ENCODE results near the gene DYNLL2. TPM values are rescaled to one million over a fixed set of nuclear protein-coding genes. Genes with fewer than 3 reads are reported as not detected.

DYNLL2 gene
- total and polyA plus RNA-seq, 9 of the 15 experiments (the other 6 are each of a cell fraction or from before 2014, with no cell fraction given): 1.8 to 24.5 (median 13.0) TPM

DNA sequence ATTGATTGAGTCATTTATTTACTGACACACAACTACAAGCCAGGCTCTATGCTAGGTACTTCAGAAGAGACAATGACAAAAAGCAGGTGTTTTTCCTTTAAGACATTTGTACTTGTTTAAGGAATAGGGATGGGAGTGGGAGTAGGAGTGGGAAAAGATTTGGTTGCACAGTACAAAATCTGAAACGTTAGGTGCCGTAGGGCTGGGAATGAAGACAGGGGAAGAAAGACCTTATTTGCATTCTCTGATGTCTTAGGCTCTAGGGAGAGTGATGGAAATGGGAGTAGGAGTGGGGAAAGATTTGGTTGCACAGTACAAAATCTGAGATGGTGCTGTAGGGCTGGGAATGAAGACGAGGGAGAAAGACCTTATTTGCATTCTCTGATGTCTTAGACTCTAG, 36.3 kb downstream of the DYNLL2 start:
- no peak overlapping the region for H2AFZ ChIP-seq (ENCODE audit: low read depth, low read length)
- no peak overlapping the region for H3K27ac ChIP-seq (ENCODE audit: extremely low read depth, low read depth, low read length)
- no peaks in the 10 kb centered on the region for H3K79me2 ChIP-seq (ENCODE audit: control insufficient read depth, insufficient read depth, low read length)
- FAIRE-seq (no peak), ATAC-seq (no peak), DNase-seq (ENCODE audit: extremely low read depth in 1 of 4, low spot score in 3 of 4) (no peak)
- H3K9me1 ChIP-seq (ENCODE audit: control insufficient read depth, insufficient read depth, low read length): no peaks in the 10 kb centered on the region
- H3K9ac ChIP-seq (ENCODE audit: insufficient read depth in 1 of 2, low read depth in 2 of 2, low read length in 2 of 2): no peak overlapping the region
- peaks cover 4 to 14% of the 10 kb centered on the region in 2 experiments; a peak in 3 of 5 replicates for H3K27me3 ChIP-seq (ENCODE audit: control insufficient read depth in 2 of 2, insufficient read depth in 2 of 2, low read length in 2 of 2)
- intact Hi-C loops (cut with micrococcal nuclease) (loop anchor here (10.0 kb wide), 2 partner anchors 225 to 985 kb away; no protein-coding TSS in a partner anchor), in situ Hi-C loops (cut with MboI) (loop anchor here (5.0 to 25.0 kb wide), 2 partner anchors 262 to 982 kb away; no protein-coding TSS in a partner anchor)
- no peaks in the 10 kb centered on the region for H3K36me3 ChIP-seq (ENCODE audit: control insufficient read depth, insufficient read depth, low read length)
- no peaks in the 10 kb centered on the region for H3K4me1 ChIP-seq (replicated peaks in 1 of 2; ENCODE audit: control insufficient read depth in 2 of 2, insufficient read depth in 2 of 2, low read length in 2 of 2)
- H4K20me1 ChIP-seq (replicated peaks; ENCODE audit: control insufficient read depth, insufficient read depth, low read length): 0 out of 2 replicates have a peak, but pooled peaks cover 3% of the 10 kb centered on the region
- ChIA-PET CTCF (ENCODE audit: low intra/inter-chr PET ratio) (interaction anchor here (0.5 kb wide), 1 partner anchor 370 kb away, joined by 4 read pairs; no protein-coding TSS in a partner anchor), POLR2A (interaction anchor here (1.0 kb wide), 1 partner anchor 70 kb away, joined by 3 read pairs; no protein-coding TSS in a partner anchor)
- no peak overlapping the region for H3K4me2 ChIP-seq (ENCODE audit: insufficient read depth, low read length)
- no peak overlapping the region for H3K4me3 ChIP-seq
- H3K9me3 ChIP-seq (replicated peaks; ENCODE audit: control insufficient read depth, insufficient read depth, low read depth, low read length): no peaks in the 10 kb centered on the region
- BruUV-seq (replicated peaks): no TSS peak
- 0% methylated on average over 3 of the region's 3 CpGs for WGBS (ENCODE audit: insufficient coverage, low coverage, missing lambda C conversion rate)
- TF ChIP-seq, protein P1, sequence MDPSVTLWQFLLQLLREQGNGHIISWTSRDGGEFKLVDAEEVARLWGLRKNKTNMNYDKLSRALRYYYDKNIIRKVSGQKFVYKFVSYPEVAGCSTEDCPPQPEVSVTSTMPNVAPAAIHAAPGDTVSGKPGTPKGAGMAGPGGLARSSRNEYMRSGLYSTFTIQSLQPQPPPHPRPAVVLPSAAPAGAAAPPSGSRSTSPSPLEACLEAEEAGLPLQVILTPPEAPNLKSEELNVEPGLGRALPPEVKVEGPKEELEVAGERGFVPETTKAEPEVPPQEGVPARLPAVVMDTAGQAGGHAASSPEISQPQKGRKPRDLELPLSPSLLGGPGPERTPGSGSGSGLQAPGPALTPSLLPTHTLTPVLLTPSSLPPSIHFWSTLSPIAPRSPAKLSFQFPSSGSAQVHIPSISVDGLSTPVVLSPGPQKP (CRISPR knock-in tag; IDR thresholded peaks at IDR 0.05): no peak
- TF ChIP-seq FOXJ2 (tag; IDR thresholded peaks at IDR 0.05) (no peak), CBFB (CRISPR knock-in tag; IDR thresholded peaks at IDR 0.05) (no peak), TAL1 (IDR thresholded peaks at IDR 0.05) (no peak), ELF2 (CRISPR knock-in tag; IDR thresholded peaks at IDR 0.05) (no peak), ADNP (tag; IDR thresholded peaks at IDR 0.05) (no peak), POU5F1 (IDR thresholded peaks at IDR 0.05; ENCODE audit: borderline replicate concordance, low read depth, low read length, partially characterized antibody) (no peak), PPARD (CRISPR knock-in tag; IDR thresholded peaks at IDR 0.05) (no peak), PHF20 (IDR thresholded peaks at IDR 0.05; ENCODE audit: partially characterized antibody) (no peak)
- TF ChIP-seq, protein P2, sequence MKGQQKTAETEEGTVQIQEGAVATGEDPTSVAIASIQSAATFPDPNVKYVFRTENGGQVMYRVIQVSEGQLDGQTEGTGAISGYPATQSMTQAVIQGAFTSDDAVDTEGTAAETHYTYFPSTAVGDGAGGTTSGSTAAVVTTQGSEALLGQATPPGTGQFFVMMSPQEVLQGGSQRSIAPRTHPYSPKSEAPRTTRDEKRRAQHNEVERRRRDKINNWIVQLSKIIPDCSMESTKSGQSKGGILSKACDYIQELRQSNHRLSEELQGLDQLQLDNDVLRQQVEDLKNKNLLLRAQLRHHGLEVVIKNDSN (CRISPR knock-in tag; IDR thresholded peaks at IDR 0.05): no peak
- TF ChIP-seq, protein P3, sequence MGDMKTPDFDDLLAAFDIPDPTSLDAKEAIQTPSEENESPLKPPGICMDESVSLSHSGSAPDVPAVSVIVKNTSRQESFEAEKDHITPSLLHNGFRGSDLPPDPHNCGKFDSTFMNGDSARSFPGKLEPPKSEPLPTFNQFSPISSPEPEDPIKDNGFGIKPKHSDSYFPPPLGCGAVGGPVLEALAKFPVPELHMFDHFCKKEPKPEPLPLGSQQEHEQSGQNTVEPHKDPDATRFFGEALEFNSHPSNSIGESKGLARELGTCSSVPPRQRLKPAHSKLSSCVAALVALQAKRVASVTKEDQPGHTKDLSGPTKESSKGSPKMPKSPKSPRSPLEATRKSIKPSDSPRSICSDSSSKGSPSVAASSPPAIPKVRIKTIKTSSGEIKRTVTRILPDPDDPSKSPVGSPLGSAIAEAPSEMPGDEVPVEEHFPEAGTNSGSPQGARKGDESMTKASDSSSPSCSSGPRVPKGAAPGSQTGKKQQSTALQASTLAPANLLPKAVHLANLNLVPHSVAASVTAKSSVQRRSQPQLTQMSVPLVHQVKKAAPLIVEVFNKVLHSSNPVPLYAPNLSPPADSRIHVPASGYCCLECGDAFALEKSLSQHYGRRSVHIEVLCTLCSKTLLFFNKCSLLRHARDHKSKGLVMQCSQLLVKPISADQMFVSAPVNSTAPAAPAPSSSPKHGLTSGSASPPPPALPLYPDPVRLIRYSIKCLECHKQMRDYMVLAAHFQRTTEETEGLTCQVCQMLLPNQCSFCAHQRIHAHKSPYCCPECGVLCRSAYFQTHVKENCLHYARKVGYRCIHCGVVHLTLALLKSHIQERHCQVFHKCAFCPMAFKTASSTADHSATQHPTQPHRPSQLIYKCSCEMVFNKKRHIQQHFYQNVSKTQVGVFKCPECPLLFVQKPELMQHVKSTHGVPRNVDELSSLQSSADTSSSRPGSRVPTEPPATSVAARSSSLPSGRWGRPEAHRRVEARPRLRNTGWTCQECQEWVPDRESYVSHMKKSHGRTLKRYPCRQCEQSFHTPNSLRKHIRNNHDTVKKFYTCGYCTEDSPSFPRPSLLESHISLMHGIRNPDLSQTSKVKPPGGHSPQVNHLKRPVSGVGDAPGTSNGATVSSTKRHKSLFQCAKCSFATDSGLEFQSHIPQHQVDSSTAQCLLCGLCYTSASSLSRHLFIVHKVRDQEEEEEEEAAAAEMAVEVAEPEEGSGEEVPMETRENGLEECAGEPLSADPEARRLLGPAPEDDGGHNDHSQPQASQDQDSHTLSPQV (IDR thresholded peaks at IDR 0.05): no peak
- TF ChIP-seq, protein P4, sequence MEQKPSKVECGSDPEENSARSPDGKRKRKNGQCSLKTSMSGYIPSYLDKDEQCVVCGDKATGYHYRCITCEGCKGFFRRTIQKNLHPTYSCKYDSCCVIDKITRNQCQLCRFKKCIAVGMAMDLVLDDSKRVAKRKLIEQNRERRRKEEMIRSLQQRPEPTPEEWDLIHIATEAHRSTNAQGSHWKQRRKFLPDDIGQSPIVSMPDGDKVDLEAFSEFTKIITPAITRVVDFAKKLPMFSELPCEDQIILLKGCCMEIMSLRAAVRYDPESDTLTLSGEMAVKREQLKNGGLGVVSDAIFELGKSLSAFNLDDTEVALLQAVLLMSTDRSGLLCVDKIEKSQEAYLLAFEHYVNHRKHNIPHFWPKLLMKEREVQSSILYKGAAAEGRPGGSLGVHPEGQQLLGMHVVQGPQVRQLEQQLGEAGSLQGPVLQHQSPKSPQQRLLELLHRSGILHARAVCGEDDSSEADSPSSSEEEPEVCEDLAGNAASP (IDR thresholded peaks at IDR 0.05): no peak
- TF ChIP-seq, protein P5, sequence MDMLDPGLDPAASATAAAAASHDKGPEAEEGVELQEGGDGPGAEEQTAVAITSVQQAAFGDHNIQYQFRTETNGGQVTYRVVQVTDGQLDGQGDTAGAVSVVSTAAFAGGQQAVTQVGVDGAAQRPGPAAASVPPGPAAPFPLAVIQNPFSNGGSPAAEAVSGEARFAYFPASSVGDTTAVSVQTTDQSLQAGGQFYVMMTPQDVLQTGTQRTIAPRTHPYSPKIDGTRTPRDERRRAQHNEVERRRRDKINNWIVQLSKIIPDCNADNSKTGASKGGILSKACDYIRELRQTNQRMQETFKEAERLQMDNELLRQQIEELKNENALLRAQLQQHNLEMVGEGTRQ (CRISPR knock-in tag; IDR thresholded peaks at IDR 0.05): no peak
- TF ChIP-seq, protein P6, sequence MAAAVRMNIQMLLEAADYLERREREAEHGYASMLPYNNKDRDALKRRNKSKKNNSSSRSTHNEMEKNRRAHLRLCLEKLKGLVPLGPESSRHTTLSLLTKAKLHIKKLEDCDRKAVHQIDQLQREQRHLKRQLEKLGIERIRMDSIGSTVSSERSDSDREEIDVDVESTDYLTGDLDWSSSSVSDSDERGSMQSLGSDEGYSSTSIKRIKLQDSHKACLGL (CRISPR knock-in tag; IDR thresholded peaks at IDR 0.05; ENCODE audit: borderline replicate concordance, poor library complexity, severe bottlenecking): no peak
